HEK293 (cell line): ENCODE results near the gene SNX13.

Experiments
- CTCF ChIA-PET: fragments of 350-600 bp; formaldehyde crosslinking; extraction: SDS; loops from one replicate; lab custom pipeline; 2021; ENCODE audit warnings: antibody characterized with exemption; lab: Yijun Ruan, JAX
- POLR2A ChIA-PET: fragments of 300-600 bp; formaldehyde crosslinking; extraction: SDS; loops from one replicate; lab custom pipeline; 2020; ENCODE audit warnings: antibody characterized with exemption, inconsistent platforms; lab: Yijun Ruan, JAX
- H3K27ac ChIP-seq: fragments of 200-500 bp; sonication (Bioruptor generic); 2 replicates; pipeline ENCODE4 v1.5.1; 2014; ENCODE audit warnings: low read depth, low read length, control low read depth, inconsistent platforms; ENCODE audit errors: extremely low read depth
- H3K36me3 ChIP-seq, 2 experiments: fragments of 200-500 bp in 1 of 2; sonication (Bioruptor generic) in 1 of 2; 1 replicate in 1 of 2; 2 replicates in 1 of 2; pipeline ENCODE4 v1.5.1; 2014 to 2017; ENCODE audit warnings: inconsistent platforms in 2 of 2, low read length in 2 of 2; ENCODE audit not compliant: control insufficient read depth in 2 of 2, insufficient read depth in 1 of 2
- H3K4me1 ChIP-seq: fragments of 200-500 bp; sonication (Bioruptor generic); 2 replicates; pipeline ENCODE4 v1.5.1; 2014; ENCODE audit warnings: mild to moderate bottlenecking, low read length, inconsistent platforms; ENCODE audit not compliant: control insufficient read depth, insufficient read depth
- H3K4me3 ChIP-seq: 2 replicates; pipeline ENCODE4 v1.5.1; 2011; ENCODE audit warnings: low read depth, mild to moderate bottlenecking, control low read depth, low read length, moderate library complexity
- H3K9me3 ChIP-seq: fragments of 200-500 bp; sonication (Bioruptor generic); 2 replicates; pipeline ENCODE4 v1.5.1; 2014; ENCODE audit warnings: low read depth, low read length, inconsistent platforms; ENCODE audit not compliant: control insufficient read depth, insufficient read depth
- CTCF ChIP-seq: fragments of 450-650 bp; formaldehyde crosslinking; IDR thresholded peaks from 2 replicates; pipeline ENCODE4 v1.5.1; 2016; ENCODE audit warnings: missing biosample characterization, missing genetic modification characterization
- EGR2 ChIP-seq: fragments of 450-650 bp; formaldehyde crosslinking; IDR thresholded peaks from 2 replicates; pipeline ENCODE4 v1.5.1; 2016; ENCODE audit warnings: low read depth, missing biosample characterization, missing genetic modification characterization
- FEZF1 ChIP-seq: fragments of 450-650 bp; formaldehyde crosslinking; IDR thresholded peaks from 2 replicates; pipeline ENCODE4 v1.5.1; 2016; ENCODE audit warnings: missing biosample characterization, missing genetic modification characterization
- GFI1B ChIP-seq: fragments of 450-650 bp; formaldehyde crosslinking; IDR thresholded peaks from 2 replicates; pipeline ENCODE4 v1.5.1; 2016; ENCODE audit warnings: missing biosample characterization, missing genetic modification characterization
- IKZF3 ChIP-seq: fragments of 450-650 bp; IDR thresholded peaks from 2 replicates; pipeline ENCODE4 v1.5.0; 2018; ENCODE audit warnings: missing biosample characterization, mild to moderate bottlenecking, missing genetic modification characterization, moderate library complexity
- KLF1 ChIP-seq: fragments of 450-650 bp; formaldehyde crosslinking; IDR thresholded peaks from 2 replicates; pipeline ENCODE4 v1.5.1; 2016; ENCODE audit warnings: missing biosample characterization, missing genetic modification characterization
- MEIS1 ChIP-seq: sonication (generic); formaldehyde crosslinking; IDR thresholded peaks from 2 replicates; pipeline ENCODE4 v1.8.1; 2022; ENCODE audit warnings: missing genetic modification reagents, mild to moderate bottlenecking, borderline replicate concordance
- MZF1 ChIP-seq: fragments of 450-650 bp; formaldehyde crosslinking; IDR thresholded peaks from 2 replicates; pipeline ENCODE4 v1.5.1; 2017; ENCODE audit warnings: missing biosample characterization, missing genetic modification characterization, borderline replicate concordance
- PRDM6 ChIP-seq: fragments of 450-650 bp; formaldehyde crosslinking; IDR thresholded peaks from 2 replicates; pipeline ENCODE4 v1.5.1; 2017; ENCODE audit warnings: missing biosample characterization, missing genetic modification characterization
- WT1 ChIP-seq: fragments of 450-650 bp; formaldehyde crosslinking; IDR thresholded peaks from 2 replicates; pipeline ENCODE4 v1.5.1; 2016; ENCODE audit warnings: missing biosample characterization, missing genetic modification characterization
- ZBTB10 ChIP-seq: fragments of 450-650 bp; formaldehyde crosslinking; IDR thresholded peaks from 2 replicates; pipeline ENCODE4 v1.5.1; 2016; ENCODE audit warnings: missing biosample characterization, missing genetic modification characterization
- ZBTB17 ChIP-seq: fragments of 450-650 bp; formaldehyde crosslinking; IDR thresholded peaks from 2 replicates; pipeline ENCODE4 v1.5.1; 2016; ENCODE audit warnings: missing biosample characterization, missing genetic modification characterization
- ZBTB20 ChIP-seq: fragments of 450-650 bp; formaldehyde crosslinking; IDR thresholded peaks from 2 replicates; pipeline ENCODE4 v1.5.1; 2016; ENCODE audit warnings: missing biosample characterization, missing genetic modification characterization
- ZBTB8A ChIP-seq: fragments of 450-650 bp; formaldehyde crosslinking; IDR thresholded peaks from 2 replicates; pipeline ENCODE4 v1.5.1; 2016; ENCODE audit warnings: missing biosample characterization, missing genetic modification characterization
- ZEB2 ChIP-seq: fragments of 450-650 bp; formaldehyde crosslinking; IDR thresholded peaks from 2 replicates; pipeline ENCODE4 v1.5.1; 2016; ENCODE audit warnings: missing biosample characterization, missing genetic modification characterization
- ZNF157 ChIP-seq: fragments of 450-650 bp; formaldehyde crosslinking; IDR thresholded peaks from 2 replicates; pipeline ENCODE4 v1.5.1; 2016; ENCODE audit warnings: missing biosample characterization, missing genetic modification characterization
- ZNF274 ChIP-seq, 2 experiments: fragments of 200-500 bp in 1 of 2; fragments of 450-650 bp in 1 of 2; sonication (Bioruptor generic) in 1 of 2; formaldehyde crosslinking in 1 of 2; IDR thresholded peaks; 2 replicates each; pipeline versions ENCODE4 v1.5.1 to v1.6.1; 2014 to 2016; ENCODE audit warnings: borderline replicate concordance in 1 of 2, inconsistent platforms in 1 of 2, low read length in 1 of 2, missing biosample characterization in 1 of 2, missing genetic modification characterization in 1 of 2
- ZNF555 ChIP-seq: fragments of 450-650 bp; formaldehyde crosslinking; conservative IDR thresholded peaks from 2 replicates; pipeline ENCODE4 v1.5.1; 2017; ENCODE audit warnings: missing biosample characterization, mild to moderate bottlenecking, missing genetic modification characterization, inconsistent platforms
- ZNF561 ChIP-seq: fragments of 450-650 bp; IDR thresholded peaks from 2 replicates; pipeline ENCODE4 v1.5.1; 2018; ENCODE audit warnings: missing biosample characterization, missing genetic modification characterization, borderline replicate concordance
- ZNF621 ChIP-seq: fragments of 450-650 bp; formaldehyde crosslinking; IDR thresholded peaks from 2 replicates; pipeline ENCODE4 v1.5.1; 2017; ENCODE audit warnings: missing biosample characterization, missing genetic modification characterization
- ZNF624 ChIP-seq: fragments of 450-650 bp; formaldehyde crosslinking; IDR thresholded peaks from 2 replicates; pipeline ENCODE4 v1.5.1; 2017; ENCODE audit warnings: missing biosample characterization, missing genetic modification characterization
- ZNF76 ChIP-seq: fragments of 450-650 bp; formaldehyde crosslinking; IDR thresholded peaks from 2 replicates; pipeline ENCODE4; 2016; ENCODE audit warnings: low read depth, missing biosample characterization, missing genetic modification characterization, borderline replicate concordance
- ZXDB ChIP-seq: fragments of 450-650 bp; formaldehyde crosslinking; IDR thresholded peaks from 2 replicates; pipeline ENCODE4 v1.5.1; 2016; ENCODE audit warnings: missing biosample characterization, missing genetic modification characterization

The SNX13 gene

GRCh38 chr7:17848516-17848915 is 91.8 kb downstream of the SNX13 start (continued):
- TF ChIP-seq WT1, result no peak
- no peak for TF ChIP-seq CTCF (tag by site-specific recombination)
- no peak for TF ChIP-seq ZNF621
- TF ChIP-seq ZBTB20 (tag by site-specific recombination), result no peak
- TF ChIP-seq FEZF1, result no peak
- TF ChIP-seq ZBTB10 (tag by site-specific recombination), result no peak

GRCh38 chr7:17846935-17847334 is 93.4 kb downstream of the SNX13 start:
- TF ChIP-seq ZBTB17, result no peak
- no peak for TF ChIP-seq ZNF561
- TF ChIP-seq MZF1 (tag by site-specific recombination), result peak; percentile 25; the same call in 1 of the 2 replicates
- no peak for TF ChIP-seq ZBTB20 (tag by site-specific recombination)
- TF ChIP-seq ZBTB8A, result no peak
- TF ChIP-seq FEZF1, result 0 out of 2 replicates have a peak, but pooled peaks have one; percentile 7
- no peak for TF ChIP-seq ZNF555 (tag by site-specific recombination)
- TF ChIP-seq PRDM6 (tag by site-specific recombination), result peak; percentile 52
- Histone ChIP-seq H3K9me3 (no peaks in the 10 kb centered on the region), H3K4me1 (no peaks in the 10 kb centered on the region), H3K36me3 (no peaks in the 10 kb centered on the region; a peak in 1 of 3 replicates), H3K27ac (no peak overlapping the region), H3K4me3 (no peak overlapping the region)
- POLR2A ChIA-PET, result no interaction called here
- CTCF ChIA-PET, result interaction anchor here (0.6 kb wide), 1 partner anchor 139 kb away, joined by 3 read pairs; no protein-coding TSS in a partner anchor

GRCh38 chr7:17845197-17845547 is 95.1 kb downstream of the SNX13 start:
- Histone ChIP-seq H3K9me3 (no peaks in the 10 kb centered on the region), H3K36me3 (no peaks in the 10 kb centered on the region; a peak in 1 of 3 replicates), H3K4me3 (no peak overlapping the region), H3K4me1 (no peaks in the 10 kb centered on the region), H3K27ac (no peak overlapping the region)
- TF ChIP-seq ZNF157 (tag by site-specific recombination), result no peak
- POLR2A ChIA-PET, result no interaction called here
- CTCF ChIA-PET, result no interaction called here

- no peaks in the 10 kb centered on the region for H3K4me1 ChIP-seq
- POLR2A ChIA-PET, result no interaction called here
- no peak overlapping the region for H3K4me3 ChIP-seq
- no peak overlapping the region for H3K27ac ChIP-seq
- H3K36me3 ChIP-seq, result peaks cover 3 to 4% of the 10 kb centered on the region in 2 experiments; a peak in 2 of 3 replicates
- H3K9me3 ChIP-seq, result no peaks in the 10 kb centered on the region
- CTCF ChIA-PET, result no interaction called here
- no peak for TF ChIP-seq GFI1B (tag by site-specific recombination)
- TF ChIP-seq ZNF624 (tag by site-specific recombination), result no peak
- no peak for TF ChIP-seq ZXDB (tag by site-specific recombination)
- TF ChIP-seq KLF1 (tag by site-specific recombination), result no peak
- no peak for TF ChIP-seq IKZF3 (tag by site-specific recombination)
- TF ChIP-seq ZNF76 (tag by site-specific recombination), result no peak
- no peak for TF ChIP-seq MEIS1 (CRISPR knock-in tag)
- no peak for TF ChIP-seq ZNF621
- TF ChIP-seq EGR2 (tag by site-specific recombination), result no peak
- TF ChIP-seq ZEB2 (tag by site-specific recombination), result no peak
- no peak for TF ChIP-seq ZNF274 (IDR thresholded peaks at IDR 0.05; ENCODE audit: low read length)
- TF ChIP-seq ZNF274 (tag by site-specific recombination; IDR thresholded peaks at IDR 0.05; ENCODE audit: borderline replicate concordance), result no peak
Measured at GRCh38 chr7:17844514-17845196, 95.6 kb downstream of the SNX13 start.
